Ovary (tissue), 9 donors: ENCODE data around the gene PELO. TPM values are rescaled to one million over a fixed set of nuclear protein-coding genes. Genes with fewer than 3 reads are reported as not detected.

Experiments used
- DNase-seq, 5 donors: peaks; one replicate each; pipeline ENCODE4 v3.0.0-alpha.2; 2019 to 2020
- H3K27ac ChIP-seq, 2 donors: fragments of 200-600 bp; one replicate each; pipeline versions ENCODE4 v1.5.1 to v1.8.0; 2019 to 2022
- H3K27me3 ChIP-seq: fragments of 200-600 bp; one replicate; pipeline ENCODE4 v1.8.0; 2022
- H3K36me3 ChIP-seq: fragments of 200-600 bp; sonication (generic); one replicate; pipeline ENCODE4 v1.5.1; 2019
- H3K4me1 ChIP-seq: one replicate; pipeline ENCODE4 v1.8.1; 2013; ENCODE audit warnings: mild to moderate bottlenecking, moderate library complexity; ENCODE audit not compliant: insufficient read depth
- H3K4me3 ChIP-seq: fragments of 200-600 bp; sonication (generic); one replicate; pipeline ENCODE4 v1.5.1; 2017
- H3K9me3 ChIP-seq, 2 donors: fragments of 200-600 bp in 1 of 2; sonication (generic) in 1 of 2; one replicate each; pipeline versions ENCODE4 v1.5.1 to v1.8.1; 2013 to 2019; ENCODE audit warnings: mild to moderate bottlenecking in 1 of 2, moderate library complexity in 1 of 2
- CTCF ChIP-seq, 3 donors: fragments of 450-650 bp in 2 of 3; fragments of 200-600 bp in 1 of 3; IDR thresholded peaks; one replicate each; pipeline versions ENCODE4 v1.5.1 to v1.8.0; 2016 to 2022; ENCODE audit warnings: antibody characterized with exemption in 3 of 3, mild to moderate bottlenecking in 1 of 3
- EP300 ChIP-seq: sonication (generic); formaldehyde crosslinking; IDR thresholded peaks from one replicate; pipeline ENCODE4 v1.6.1; 2017; ENCODE audit warnings: antibody characterized with exemption
- POLR2A ChIP-seq: fragments of 450-650 bp; IDR thresholded peaks from one replicate; pipeline ENCODE4 v1.6.1; 2017; ENCODE audit warnings: antibody characterized with exemption, mild to moderate bottlenecking, moderate library complexity
- WGBS, 3 donors: extraction: QIAGEN DNeasy Blood & Tissue Kit in 1 of 3; methylation state at CpG; one replicate each; pipeline versions ENCODE4 v1.1.5 to v1.1.7; 2013 to 2017; 5-methylcytosine and 5-hydroxymethylcytosine counted together
- intact Hi-C, 4 donors: fragments of 100-400 bp; cut with DNase I; formaldehyde crosslinking; loops; one replicate each; pipeline versions ENCODE4 v1.11.0 to v1.15.1; 2022 to 2023
- polyA plus RNA-seq, 2 donors: library from polyadenylated mRNA; stranded (reverse); fragments of 200-250 nt in 1 of 2; fragments of 350-450 nt in 1 of 2; fragmentation: Illumina TruSeq in 1 of 2; extraction: RNeasy Lipid Tissue Mini Kit (QIAGEN cat#74804) in 1 of 2; gene quantifications; one replicate each; pipeline ENCODE4 v1.2.3, GENCODE V29; 2013 to 2014
- total RNA-seq, 7 donors: library from RNA; depleted of rRNA in 2 of 7; stranded (reverse); fragments of >200 nt in 2 of 7; fragmentation: NEBNext Ultra II Directional in 3 of 7; extraction: Animal tissue kit (Norgen Biotek cat#: 25700) in 3 of 7; gene quantifications; one replicate each; pipeline versions ENCODE4 v1.1.0 to v1.2.4, GENCODE V29; 2016 to 2023
- donor health status: DM: no; HTN: no; CAD: no; lungs with moderate emphysema.
- donor health status: DM: no; HTN: no; CAD: no.
- donor health status: Bipolar disorder and iron deficiency.
- donor health status: DM: yes; HTN: yes; CAD: no.
- donor health status: DM: no; HTN: no; CAD: no.
- donor health status: DM: yes; HTN: yes; CAD: no.

The PELO gene
- total and polyA plus RNA-seq, 9 donors, result 6.3 to 19.0 (median 11.8) TPM

GRCh38 chr5:52759331-52759730 is 28.4 kb upstream of the PELO start:
- 85 to 94% (median 93%) methylated on average over 1 of the region's 1 CpG for WGBS, 3 donors
- Histone ChIP-seq H3K27me3 (no peaks in the 10 kb centered on the region), H3K36me3 (no peaks in the 10 kb centered on the region), H3K27ac (no peak overlapping the region), H3K9me3 (no peaks in the 10 kb centered on the region), H3K4me3 (no peak overlapping the region), H3K4me1 (no peaks in the 10 kb centered on the region)
- TF ChIP-seq EP300, result no peak
- TF ChIP-seq POLR2A, result no peak
- TF ChIP-seq CTCF (IDR thresholded peaks at IDR 0.05), result no peak
- DNase-seq, result no peak
- intact Hi-C loops, result no loop called here

- no peak for DNase-seq
- H3K4me3 ChIP-seq, result no peak overlapping the region
- WGBS, 3 donors, result 83 to 90% (median 89%) methylated on average over 1 of the region's 1 CpG
- intact Hi-C loops, result no loop called here
- H3K27me3 ChIP-seq, result no peaks in the 10 kb centered on the region
- H3K27ac ChIP-seq, result no peak overlapping the region
- H3K36me3 ChIP-seq, result no peaks in the 10 kb centered on the region
- H3K9me3 ChIP-seq, result no peaks in the 10 kb centered on the region
- no peaks in the 10 kb centered on the region for H3K4me1 ChIP-seq
- TF ChIP-seq CTCF (IDR thresholded peaks at IDR 0.05), result no peak
- no peak for TF ChIP-seq EP300
- TF ChIP-seq POLR2A, result no peak
Measured at GRCh38 chr5:52760695-52761366, 26.9 kb upstream of the PELO start.

GRCh38 chr5:52767217-52767743 is 20.4 kb upstream of the PELO start:
- WGBS, 3 donors, result 96 to 100% (median 99%) methylated on average over 2 of the region's 2 CpGs
- intact Hi-C loops, result no loop called here
- Histone ChIP-seq H3K4me3 (no peak overlapping the region), H3K27me3 (no peaks in the 10 kb centered on the region), H3K9me3 (no peaks in the 10 kb centered on the region), H3K27ac (no peak overlapping the region), H3K4me1 (no peaks in the 10 kb centered on the region), H3K36me3 (no peaks in the 10 kb centered on the region)
- no peak for DNase-seq
- TF ChIP-seq CTCF (IDR thresholded peaks at IDR 0.05), result no peak
- no peak for TF ChIP-seq EP300
- TF ChIP-seq POLR2A, result no peak

- Histone ChIP-seq H3K4me1 (no peaks in the 10 kb centered on the region), H3K4me3 (no peak overlapping the region), H3K9me3 (no peaks in the 10 kb centered on the region), H3K27me3 (no peaks in the 10 kb centered on the region), H3K36me3 (no peaks in the 10 kb centered on the region), H3K27ac (no peak overlapping the region)
- no peak for DNase-seq
- TF ChIP-seq EP300 (no peak), CTCF (IDR thresholded peaks at IDR 0.05) (no peak), POLR2A (no peak)
- 19 to 53% (median 24%) methylated on average over 1 of the region's 1 CpG for WGBS, 3 donors
- intact Hi-C loops, result no loop called here
Measured at GRCh38 chr5:52767766-52768480, 19.8 kb upstream of the PELO start.
